Neural cell (in vitro differentiated cells): ENCODE measurements around the gene RCN2.

Source experiments
- EZH2 ChIP-seq: fragments of 200-600, 300-800 bp; shearing (Covaris generic), sonication (generic); IDR thresholded peaks from 2 replicates; pipeline ENCODE4 v1.6.1; 2014; ENCODE audit warnings: antibody characterized with exemption, low read length, borderline replicate concordance, mild to moderate bottlenecking; ENCODE audit not compliant: insufficient read depth, poor library complexity, severe bottlenecking
- MXI1 ChIP-seq: fragments of 450-650 bp; conservative IDR thresholded peaks from 2 replicates; pipeline ENCODE4 v1.6.1; 2014; ENCODE audit warnings: antibody characterized with exemption, mild to moderate bottlenecking; ENCODE audit not compliant: poor library complexity, severe bottlenecking
- POLR2AphosphoS5 ChIP-seq: IDR thresholded peaks from 2 replicates; pipeline ENCODE4 v1.6.1; 2012
- SMC3 ChIP-seq: fragments of 450-650 bp; conservative IDR thresholded peaks from 2 replicates; pipeline ENCODE4 v1.6.1; 2014; ENCODE audit warnings: antibody characterized with exemption, mild to moderate bottlenecking, moderate library complexity; ENCODE audit not compliant: poor library complexity
- TF ChIP-seq, protein P1 (sequence below): fragments of 450-650 bp; IDR thresholded peaks from 2 replicates; pipeline ENCODE4 v1.5.1; 2014; ENCODE audit warnings: antibody characterized with exemption, mild to moderate bottlenecking, moderate library complexity; ENCODE audit not compliant: poor library complexity, severe bottlenecking
- TF ChIP-seq, protein P2 (sequence below): IDR thresholded peaks from 2 replicates; pipeline ENCODE4 v1.6.1; 2012; ENCODE audit warnings: borderline replicate concordance

DNA sequence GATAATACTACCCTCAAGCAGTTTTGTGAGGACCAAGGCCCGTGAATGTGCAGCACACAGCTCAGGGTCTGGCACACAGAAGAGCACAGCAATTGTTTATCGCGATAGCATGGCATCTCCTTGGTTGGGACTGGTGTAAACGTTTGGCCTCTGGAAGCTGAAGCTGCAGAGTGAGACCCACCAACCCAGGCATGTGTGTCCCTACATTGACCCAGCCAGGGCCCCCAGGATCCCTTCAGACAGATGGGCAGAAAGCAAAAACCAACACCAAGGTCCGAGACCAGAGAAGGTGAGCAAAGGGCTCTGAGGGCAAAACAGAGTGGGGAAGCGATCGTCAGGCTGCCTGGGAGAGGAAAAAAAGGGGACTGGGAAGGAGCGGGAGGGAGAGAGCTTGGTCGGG is 50.8 kb downstream of the RCN2 start:
- TF ChIP-seq, protein P1, sequence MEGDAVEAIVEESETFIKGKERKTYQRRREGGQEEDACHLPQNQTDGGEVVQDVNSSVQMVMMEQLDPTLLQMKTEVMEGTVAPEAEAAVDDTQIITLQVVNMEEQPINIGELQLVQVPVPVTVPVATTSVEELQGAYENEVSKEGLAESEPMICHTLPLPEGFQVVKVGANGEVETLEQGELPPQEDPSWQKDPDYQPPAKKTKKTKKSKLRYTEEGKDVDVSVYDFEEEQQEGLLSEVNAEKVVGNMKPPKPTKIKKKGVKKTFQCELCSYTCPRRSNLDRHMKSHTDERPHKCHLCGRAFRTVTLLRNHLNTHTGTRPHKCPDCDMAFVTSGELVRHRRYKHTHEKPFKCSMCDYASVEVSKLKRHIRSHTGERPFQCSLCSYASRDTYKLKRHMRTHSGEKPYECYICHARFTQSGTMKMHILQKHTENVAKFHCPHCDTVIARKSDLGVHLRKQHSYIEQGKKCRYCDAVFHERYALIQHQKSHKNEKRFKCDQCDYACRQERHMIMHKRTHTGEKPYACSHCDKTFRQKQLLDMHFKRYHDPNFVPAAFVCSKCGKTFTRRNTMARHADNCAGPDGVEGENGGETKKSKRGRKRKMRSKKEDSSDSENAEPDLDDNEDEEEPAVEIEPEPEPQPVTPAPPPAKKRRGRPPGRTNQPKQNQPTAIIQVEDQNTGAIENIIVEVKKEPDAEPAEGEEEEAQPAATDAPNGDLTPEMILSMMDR, result no peak
- TF ChIP-seq EZH2 (no peak), POLR2AphosphoS5 (no peak), SMC3 (no peak), MXI1 (no peak)
- TF ChIP-seq, protein P2, sequence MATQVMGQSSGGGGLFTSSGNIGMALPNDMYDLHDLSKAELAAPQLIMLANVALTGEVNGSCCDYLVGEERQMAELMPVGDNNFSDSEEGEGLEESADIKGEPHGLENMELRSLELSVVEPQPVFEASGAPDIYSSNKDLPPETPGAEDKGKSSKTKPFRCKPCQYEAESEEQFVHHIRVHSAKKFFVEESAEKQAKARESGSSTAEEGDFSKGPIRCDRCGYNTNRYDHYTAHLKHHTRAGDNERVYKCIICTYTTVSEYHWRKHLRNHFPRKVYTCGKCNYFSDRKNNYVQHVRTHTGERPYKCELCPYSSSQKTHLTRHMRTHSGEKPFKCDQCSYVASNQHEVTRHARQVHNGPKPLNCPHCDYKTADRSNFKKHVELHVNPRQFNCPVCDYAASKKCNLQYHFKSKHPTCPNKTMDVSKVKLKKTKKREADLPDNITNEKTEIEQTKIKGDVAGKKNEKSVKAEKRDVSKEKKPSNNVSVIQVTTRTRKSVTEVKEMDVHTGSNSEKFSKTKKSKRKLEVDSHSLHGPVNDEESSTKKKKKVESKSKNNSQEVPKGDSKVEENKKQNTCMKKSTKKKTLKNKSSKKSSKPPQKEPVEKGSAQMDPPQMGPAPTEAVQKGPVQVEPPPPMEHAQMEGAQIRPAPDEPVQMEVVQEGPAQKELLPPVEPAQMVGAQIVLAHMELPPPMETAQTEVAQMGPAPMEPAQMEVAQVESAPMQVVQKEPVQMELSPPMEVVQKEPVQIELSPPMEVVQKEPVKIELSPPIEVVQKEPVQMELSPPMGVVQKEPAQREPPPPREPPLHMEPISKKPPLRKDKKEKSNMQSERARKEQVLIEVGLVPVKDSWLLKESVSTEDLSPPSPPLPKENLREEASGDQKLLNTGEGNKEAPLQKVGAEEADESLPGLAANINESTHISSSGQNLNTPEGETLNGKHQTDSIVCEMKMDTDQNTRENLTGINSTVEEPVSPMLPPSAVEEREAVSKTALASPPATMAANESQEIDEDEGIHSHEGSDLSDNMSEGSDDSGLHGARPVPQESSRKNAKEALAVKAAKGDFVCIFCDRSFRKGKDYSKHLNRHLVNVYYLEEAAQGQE, result no peak
